Chondrocyte (in vitro differentiated cells): Measurements from ENCODE around the gene PLXDC2. TPM values are rescaled to one million over a fixed set of nuclear protein-coding genes. Genes with fewer than 3 reads are reported as not detected.
A peak's percentile ranks its signal among the peaks of the same experiment; 100 is the strongest.

Experiments used
- DNase-seq: peaks from one replicate; pipeline ENCODE4 v3.0.0; 2021; ENCODE audit warnings: mixed read lengths, low spot score
- H3K27ac Mint-ChIP-seq: one replicate; pipeline ENCODE4 v1.8.0; 2021; ENCODE audit warnings: mild to moderate bottlenecking, moderate library complexity, mixed read lengths; ENCODE audit not compliant: unreplicated experiment
- H3K27me3 Mint-ChIP-seq: 2 replicates; pipeline ENCODE4 v1.8.0; 2021; ENCODE audit warnings: low read depth, mixed read lengths
- H3K36me3 Mint-ChIP-seq: 2 replicates; pipeline ENCODE4 v1.8.0; 2021; ENCODE audit warnings: low read depth, mixed read lengths
- H3K4me1 Mint-ChIP-seq: 2 replicates; pipeline ENCODE4 v1.8.0; 2021; ENCODE audit warnings: low read depth, mild to moderate bottlenecking, mixed read lengths
- H3K4me3 Mint-ChIP-seq: one replicate; pipeline ENCODE4 v1.8.0; 2021; ENCODE audit warnings: mild to moderate bottlenecking, moderate library complexity, mixed read lengths; ENCODE audit not compliant: unreplicated experiment
- H3K9me3 Mint-ChIP-seq: 2 replicates; pipeline ENCODE4 v1.8.0; 2021; ENCODE audit warnings: low read depth, mixed read lengths
- total RNA-seq: library from RNA; stranded (reverse); gene quantifications from 3 replicates; pipeline ENCODE4 v1.2.1, GENCODE V29; 2021
- TF ChIP-seq, protein P1 (sequence below): fragments of 200-600 bp; sonication (generic); IDR thresholded peaks from 2 replicates; pipeline ENCODE4 v1.5.0; 2021; ENCODE audit warnings: antibody characterized with exemption, mild to moderate bottlenecking, moderate library complexity

The PLXDC2 gene
- total RNA-seq, 1 donor from 2014 or later, result 88.5 TPM

DNA sequence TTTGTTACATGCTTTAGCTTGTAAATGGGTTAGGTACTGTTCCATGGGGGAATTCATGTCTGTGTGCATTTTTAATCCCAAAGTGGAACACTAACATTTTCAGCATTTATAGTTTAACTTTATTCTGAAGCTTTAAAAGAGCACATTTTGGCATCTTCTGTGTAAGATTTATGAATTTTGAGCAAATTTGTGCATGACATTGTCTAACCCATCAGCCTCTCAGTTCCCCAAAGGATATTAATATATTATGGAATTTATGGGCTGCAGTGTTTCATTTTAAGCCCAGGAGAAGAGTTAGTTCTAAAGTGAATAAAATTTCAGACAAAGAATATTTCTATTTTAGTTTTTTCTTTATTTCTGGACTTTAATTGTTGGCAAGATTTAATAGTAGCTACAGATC lies 421.4 kb downstream of the PLXDC2 start:
- no peaks in the 10 kb centered on the region for H3K9me3 Mint-ChIP-seq
- TF ChIP-seq, protein P1, sequence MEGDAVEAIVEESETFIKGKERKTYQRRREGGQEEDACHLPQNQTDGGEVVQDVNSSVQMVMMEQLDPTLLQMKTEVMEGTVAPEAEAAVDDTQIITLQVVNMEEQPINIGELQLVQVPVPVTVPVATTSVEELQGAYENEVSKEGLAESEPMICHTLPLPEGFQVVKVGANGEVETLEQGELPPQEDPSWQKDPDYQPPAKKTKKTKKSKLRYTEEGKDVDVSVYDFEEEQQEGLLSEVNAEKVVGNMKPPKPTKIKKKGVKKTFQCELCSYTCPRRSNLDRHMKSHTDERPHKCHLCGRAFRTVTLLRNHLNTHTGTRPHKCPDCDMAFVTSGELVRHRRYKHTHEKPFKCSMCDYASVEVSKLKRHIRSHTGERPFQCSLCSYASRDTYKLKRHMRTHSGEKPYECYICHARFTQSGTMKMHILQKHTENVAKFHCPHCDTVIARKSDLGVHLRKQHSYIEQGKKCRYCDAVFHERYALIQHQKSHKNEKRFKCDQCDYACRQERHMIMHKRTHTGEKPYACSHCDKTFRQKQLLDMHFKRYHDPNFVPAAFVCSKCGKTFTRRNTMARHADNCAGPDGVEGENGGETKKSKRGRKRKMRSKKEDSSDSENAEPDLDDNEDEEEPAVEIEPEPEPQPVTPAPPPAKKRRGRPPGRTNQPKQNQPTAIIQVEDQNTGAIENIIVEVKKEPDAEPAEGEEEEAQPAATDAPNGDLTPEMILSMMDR, result no peak
- no peak overlapping the region for H3K4me3 Mint-ChIP-seq
- H3K36me3 Mint-ChIP-seq, result peaks cover 13% of the 10 kb centered on the region
- no peak overlapping the region for H3K27ac Mint-ChIP-seq
- peaks cover 25% of the 10 kb centered on the region for H3K4me1 Mint-ChIP-seq
- no peak for DNase-seq
- no peaks in the 10 kb centered on the region for H3K27me3 Mint-ChIP-seq

DNA sequence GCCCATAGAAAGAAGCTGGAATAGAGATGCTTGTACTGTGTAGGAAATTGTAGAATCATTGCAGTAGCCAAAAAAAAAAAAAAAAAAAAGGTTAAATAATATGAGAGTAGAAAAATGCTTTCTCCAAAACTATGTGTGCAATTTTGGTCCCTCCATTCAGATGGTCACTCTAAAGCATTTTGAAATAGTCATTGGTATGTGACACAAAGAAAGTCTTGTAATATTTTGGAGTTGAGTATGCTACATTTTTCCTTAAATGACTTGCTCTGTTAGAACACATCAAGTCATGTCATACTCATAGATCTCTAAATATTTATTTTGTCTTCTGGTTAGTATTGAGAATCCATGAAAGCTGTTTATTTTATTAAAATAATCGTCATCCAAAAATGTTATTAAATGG lies 424.4 kb downstream of the PLXDC2 start:
- H3K4me1 Mint-ChIP-seq, result peaks cover 24% of the 10 kb centered on the region
- no peaks in the 10 kb centered on the region for H3K27me3 Mint-ChIP-seq
- no peaks in the 10 kb centered on the region for H3K9me3 Mint-ChIP-seq
- no peak for DNase-seq
- TF ChIP-seq, protein P1, result no peak
- H3K27ac Mint-ChIP-seq, result no peak overlapping the region
- H3K36me3 Mint-ChIP-seq, result peaks cover 19% of the 10 kb centered on the region
- no peak overlapping the region for H3K4me3 Mint-ChIP-seq

DNA sequence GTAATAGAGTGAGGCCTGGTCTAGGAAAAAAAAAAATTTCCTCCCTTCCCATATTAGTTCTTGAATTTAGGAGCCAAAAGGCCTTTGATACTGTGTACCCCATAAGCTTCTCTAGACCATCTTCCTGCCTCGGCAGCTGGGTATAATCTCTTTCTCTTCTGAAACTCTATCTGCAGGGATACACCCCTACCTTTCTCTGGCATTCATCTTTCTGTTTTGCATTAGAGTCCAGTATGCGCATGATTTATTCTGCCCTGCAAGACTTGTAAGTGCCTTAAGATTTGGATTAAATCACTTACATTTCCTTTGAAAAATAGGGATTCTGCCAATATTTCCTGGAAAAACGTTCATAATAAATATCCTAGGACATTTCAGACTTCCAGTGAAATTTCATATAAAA lies 431.2 kb downstream of the PLXDC2 start:
- Mint-ChIP-seq H3K4me1 (peaks cover 7% of the 10 kb centered on the region), H3K27me3 (no peaks in the 10 kb centered on the region), H3K9me3 (no peaks in the 10 kb centered on the region), H3K4me3 (no peak overlapping the region), H3K36me3 (peaks cover 27% of the 10 kb centered on the region), H3K27ac (no peak overlapping the region)
- TF ChIP-seq, protein P1, result no peak
- DNase-seq, result no peak

DNA sequence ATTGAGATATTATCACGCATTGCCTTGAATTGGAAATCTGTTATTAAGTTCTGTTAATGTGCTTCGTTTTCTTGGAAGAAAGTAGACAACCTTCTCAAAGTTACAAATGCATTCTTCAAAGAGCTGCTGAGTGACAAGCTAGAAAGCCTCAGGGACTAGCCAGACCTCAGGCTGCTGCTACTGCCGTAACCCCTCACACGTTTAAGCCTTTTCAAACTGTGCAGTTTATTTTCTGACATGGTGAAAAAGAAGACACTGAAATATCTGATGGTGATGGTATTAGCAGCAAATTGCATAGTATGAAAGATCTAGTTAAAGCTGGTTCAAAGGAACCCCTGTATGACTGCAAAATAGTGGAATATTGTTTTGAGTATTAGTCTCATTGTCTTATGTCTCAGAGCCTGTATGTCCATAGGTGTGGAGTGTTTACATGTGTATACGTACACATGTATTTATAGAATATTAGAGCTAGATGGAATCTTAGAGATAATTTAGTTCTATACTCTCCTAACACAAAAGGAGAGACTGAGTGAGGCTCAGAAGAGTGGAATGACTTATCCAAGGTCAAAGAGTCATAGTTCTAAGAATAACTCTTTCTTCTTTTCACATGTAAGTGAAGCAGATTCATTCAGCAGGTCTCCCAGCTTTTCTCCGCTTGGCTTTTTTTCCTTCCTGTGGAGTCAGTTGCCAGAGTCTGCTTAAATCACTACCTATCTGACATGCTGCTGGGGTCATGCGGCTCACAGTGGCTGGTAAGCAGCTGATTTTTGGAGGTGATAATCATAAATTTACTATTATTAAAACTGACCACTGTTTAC lies 431.9 kb downstream of the PLXDC2 start:
- H3K36me3 Mint-ChIP-seq, result peaks cover 27% of the 10 kb centered on the region
- H3K4me1 Mint-ChIP-seq, result peaks cover 7% of the 10 kb centered on the region
- H3K27me3 Mint-ChIP-seq, result no peaks in the 10 kb centered on the region
- H3K27ac Mint-ChIP-seq, result no peak overlapping the region
- no peaks in the 10 kb centered on the region for H3K9me3 Mint-ChIP-seq
- no peak for DNase-seq
- no peak overlapping the region for H3K4me3 Mint-ChIP-seq
- TF ChIP-seq, protein P1, result no peak

DNA sequence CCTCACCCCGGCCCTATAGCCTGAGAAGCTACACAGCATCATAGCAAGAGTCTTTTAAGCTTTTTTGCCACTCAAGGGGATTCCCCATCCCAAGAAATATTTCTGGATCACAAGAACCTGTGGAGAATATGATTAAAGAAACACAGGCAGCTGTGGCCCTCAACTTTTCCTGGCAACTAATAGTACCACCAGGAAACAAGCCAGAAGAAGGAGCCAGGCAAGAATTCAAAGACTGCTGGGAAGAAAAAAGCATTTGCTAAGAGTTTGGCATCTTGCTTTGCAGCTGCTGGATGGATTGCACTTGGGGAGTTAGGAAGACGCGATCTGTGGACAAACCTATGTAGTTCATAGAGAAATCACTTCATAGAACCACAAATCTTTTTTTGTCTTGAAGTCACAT lies 437.8 kb downstream of the PLXDC2 start:
- peak overlapping the region; percentile 49 for H3K27ac Mint-ChIP-seq
- no peak overlapping the region for H3K4me3 Mint-ChIP-seq
- H3K4me1 Mint-ChIP-seq, result peaks cover 11% of the 10 kb centered on the region
- DNase-seq, result no peak
- TF ChIP-seq, protein P1, result no peak
- H3K27me3 Mint-ChIP-seq, result no peaks in the 10 kb centered on the region
- H3K36me3 Mint-ChIP-seq, result peaks cover 11% of the 10 kb centered on the region
- no peaks in the 10 kb centered on the region for H3K9me3 Mint-ChIP-seq
